Islet precursor cell (in vitro differentiated cells): ENCODE data around the gene TRIM46.
"Not testable (repeated sequence)": the region's sequence is repeated elsewhere in the genome, so short reads cannot be mapped to it uniquely, and the experiment has no call there.

ENCODE experiments used
- DNase-seq: peaks from one replicate; pipeline ENCODE4 v3.0.0-alpha.2; 2018

Gene TRIM46

DNA sequence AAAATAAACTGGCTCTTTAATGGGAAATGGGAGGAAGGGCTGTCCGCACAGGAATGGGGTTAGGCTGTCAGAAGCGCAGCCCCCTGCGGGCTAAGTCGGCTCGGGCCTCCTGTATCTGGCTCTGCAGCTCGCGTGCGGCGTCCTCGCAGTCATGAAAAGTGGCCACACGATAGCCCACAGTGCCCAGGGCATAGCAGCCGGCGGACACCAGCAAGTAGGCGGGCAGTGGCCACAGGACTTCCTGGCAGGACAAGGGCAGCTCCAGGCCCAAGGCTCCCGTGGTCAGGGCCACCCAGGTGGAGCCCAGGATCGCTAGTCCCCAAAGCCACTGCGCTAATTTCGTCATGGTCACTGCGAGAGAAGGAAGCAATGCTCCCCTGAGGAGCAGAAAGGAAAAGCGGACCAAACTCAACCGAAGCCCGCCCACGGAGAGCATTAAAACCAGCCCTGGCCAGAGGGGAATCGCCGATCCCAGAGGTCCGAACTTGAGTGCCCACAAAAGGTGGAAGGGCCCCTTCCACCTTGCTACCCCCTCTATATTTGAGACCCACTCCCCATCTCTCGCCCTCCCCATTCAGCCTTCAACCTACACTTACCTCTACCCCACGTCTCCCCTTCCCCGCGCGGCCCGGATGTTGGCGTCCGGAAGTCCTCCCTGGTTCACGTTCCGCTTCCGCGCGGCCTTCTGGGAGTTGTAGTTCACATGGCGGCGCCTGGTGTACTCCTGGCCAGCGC lies 33.6 kb upstream of the TRIM46 start, which contains the start of gene DPM3:
Gene DPM3 (minus strand): TSS at position 637 of the 735 bp plus-strand sequence. CDS start 291 bp downstream, at position 346.
- peak; percentile 90 for DNase-seq

DNA sequence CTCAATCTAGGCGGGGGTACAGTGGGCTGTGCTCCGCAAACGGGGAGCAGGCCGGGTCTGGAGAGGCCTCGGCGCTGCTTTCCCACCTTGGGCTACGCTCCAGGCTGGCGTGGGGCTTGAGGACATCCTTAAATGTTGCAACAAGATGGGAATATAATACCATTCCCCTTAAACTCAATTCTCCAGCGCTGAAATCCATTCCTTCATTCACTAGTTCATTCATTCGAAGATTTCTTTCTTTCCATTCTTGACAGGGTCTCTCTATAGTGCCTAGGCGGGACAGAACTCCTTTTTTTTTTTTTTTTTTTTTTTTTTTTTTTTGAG lies 33.1 kb upstream of the TRIM46 start:
- no peak for DNase-seq

DNA sequence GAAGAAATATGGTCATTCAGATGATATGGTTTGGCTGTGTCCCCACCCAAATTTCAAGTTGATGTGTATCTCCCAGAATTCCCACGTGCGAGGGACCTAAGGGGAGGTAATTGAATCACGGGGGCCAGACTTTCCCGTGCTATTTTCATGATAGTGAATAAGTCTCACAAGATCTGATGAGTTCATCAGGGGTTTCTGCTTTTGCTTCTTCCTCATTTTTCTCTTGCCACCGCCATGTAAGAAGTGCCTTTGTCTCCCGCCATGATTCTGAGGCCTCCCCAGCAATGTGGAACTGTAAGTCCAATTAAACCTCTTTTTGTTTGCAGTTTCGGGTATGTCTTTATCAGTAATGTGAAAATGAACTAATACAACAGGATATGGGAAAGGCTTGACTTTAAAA lies 31.9 kb upstream of the TRIM46 start:
- DNase-seq, result peak; percentile 12

DNA sequence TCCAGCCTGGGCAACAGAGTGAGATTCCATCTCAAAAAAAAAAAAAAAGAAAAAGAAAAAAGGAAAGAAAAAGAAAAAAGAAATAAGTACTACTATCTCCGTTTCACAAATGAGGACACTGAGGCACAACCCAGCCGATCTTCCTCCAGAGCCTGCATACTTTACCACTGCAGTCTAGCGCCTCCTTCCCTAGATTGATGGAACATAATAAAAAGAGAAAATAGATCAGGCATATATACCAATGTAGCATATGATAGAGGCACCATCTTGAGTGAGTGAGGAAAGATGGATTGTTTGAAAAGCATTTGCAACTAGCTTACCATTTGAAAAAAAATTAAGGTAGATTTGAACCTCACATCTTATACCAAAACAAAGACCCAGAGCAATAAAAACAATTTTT lies 28.2 kb upstream of the TRIM46 start:
- DNase-seq, result no peak

DNA sequence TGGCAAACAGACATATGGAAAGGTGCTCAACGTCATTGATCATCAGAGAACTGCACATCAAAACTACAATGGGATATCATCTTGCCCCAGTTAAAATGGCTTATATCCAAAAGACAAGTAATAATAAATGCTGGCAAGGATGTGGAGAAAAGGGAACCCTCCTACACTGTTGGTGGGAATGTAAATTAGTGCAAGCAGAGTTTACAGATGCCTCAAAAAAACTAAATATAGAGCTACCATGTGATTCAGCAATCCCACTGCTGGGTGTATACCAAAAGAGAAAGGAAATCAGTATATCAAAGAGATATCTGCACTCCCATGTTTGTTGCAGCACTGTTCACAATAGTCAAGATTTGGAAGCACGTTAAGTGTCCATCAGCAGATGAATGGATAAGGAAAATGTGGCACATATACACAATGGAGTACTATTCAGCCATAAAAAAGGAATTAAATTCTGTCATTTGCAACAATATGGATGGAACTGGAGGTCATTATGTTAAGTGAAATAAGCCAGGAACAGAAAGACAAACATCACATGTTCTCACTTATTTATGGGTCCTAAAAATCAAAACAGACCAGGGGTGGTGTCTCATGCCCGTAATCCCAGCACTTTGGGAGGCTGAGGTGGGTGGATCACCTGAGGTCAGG lies 17.5 kb upstream of the TRIM46 start:
- not testable (repeated sequence) for DNase-seq

DNA sequence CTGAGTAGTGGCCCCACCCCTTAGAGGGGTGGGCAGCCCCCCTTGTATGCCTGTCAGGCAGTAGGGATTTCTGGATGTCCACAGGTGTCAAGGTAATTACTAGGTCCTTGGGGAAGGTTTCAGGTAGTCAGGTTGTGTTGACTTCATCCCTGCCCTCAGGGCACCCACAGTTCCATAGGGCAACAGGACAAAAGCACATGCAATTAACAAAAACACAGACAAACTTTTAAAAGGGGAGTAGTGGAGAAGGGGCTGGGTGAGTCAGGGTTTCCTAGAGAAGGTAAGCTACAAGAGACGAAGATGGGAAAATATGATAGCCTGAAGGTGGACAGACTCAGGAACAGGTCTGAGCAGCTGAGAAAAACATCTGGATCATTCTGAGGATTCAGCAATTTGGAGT lies 14.7 kb upstream of the TRIM46 start:
- DNase-seq, result peak; percentile 90

DNA sequence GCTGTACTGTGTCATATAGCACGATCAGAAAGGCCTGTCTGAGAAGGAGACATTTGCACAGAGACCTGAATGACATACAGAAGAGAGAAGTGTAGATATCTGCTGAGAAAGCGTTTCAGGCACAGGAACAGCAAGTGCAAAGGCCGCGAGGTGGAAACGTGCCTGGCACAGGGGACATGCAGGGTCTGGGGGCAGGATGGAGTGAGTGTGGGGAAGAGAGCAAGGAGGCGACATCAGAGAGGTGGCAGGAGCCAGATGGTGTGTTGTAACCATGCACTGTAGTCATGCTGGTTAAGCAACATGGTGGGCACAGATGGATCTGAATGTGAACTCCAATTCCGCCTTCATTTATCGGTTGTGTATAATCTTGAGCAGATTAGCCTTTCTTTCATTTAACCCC lies 13.5 kb upstream of the TRIM46 start:
- DNase-seq, result no peak

DNA sequence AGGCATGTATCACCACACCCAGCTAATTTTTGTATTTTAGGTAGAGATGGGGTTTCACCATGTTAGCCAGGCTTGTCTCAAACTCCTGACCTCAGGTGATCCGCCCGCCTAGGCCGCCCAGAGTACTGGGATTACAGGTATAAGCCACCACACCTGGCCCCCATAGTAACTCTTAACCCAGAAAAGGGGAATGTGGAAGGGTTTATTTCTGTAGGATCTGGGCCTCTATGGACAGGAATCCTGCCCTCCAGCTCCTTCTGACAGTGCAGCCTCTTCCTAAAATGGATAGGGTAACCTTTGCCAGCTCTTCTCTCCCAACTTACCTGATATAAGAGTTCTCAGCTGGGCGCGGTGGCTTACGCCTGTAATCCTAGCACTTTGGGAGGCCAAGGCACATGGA lies 11.0 kb upstream of the TRIM46 start:
- not testable (repeated sequence) for DNase-seq

DNA sequence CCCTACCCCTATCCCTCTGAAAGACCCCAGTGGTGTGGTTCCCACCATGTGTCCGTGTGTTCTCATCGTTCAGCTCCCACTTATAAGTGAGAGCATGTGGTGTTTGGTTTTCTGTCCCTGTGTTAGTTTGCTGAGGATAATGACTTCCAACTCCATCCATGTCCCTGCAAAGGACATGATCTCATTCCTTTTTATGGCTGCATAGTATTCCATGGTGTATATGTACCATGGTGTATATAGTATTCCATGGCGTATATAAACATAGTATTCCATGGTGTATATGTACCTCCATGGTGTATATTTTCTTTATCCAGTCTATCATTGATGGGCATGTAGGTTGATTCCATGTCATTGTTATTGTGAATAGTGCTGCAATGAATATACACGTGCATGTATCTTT lies 9.9 kb upstream of the TRIM46 start:
- not testable (repeated sequence) for DNase-seq

DNA sequence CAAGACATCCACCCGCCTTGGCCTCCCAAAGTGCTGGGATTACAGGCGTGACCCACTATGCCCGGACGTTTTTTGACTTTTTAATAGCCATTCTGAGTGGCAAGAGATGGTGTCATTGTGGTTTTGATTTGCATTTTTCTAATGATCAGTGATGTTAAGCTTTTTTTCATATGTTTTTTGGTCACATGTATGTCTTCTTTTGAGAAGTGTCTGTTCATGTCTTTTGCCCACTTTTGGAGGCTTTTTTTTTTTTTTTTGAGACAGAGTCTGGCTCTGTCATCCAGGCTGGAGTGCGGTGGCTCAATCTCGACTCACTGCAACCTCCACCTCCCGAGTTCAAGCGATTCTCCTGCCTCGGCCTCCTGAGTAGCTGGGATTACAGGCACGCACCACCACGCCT lies 9.0 kb upstream of the TRIM46 start:
- DNase-seq, result not testable (repeated sequence)

DNA sequence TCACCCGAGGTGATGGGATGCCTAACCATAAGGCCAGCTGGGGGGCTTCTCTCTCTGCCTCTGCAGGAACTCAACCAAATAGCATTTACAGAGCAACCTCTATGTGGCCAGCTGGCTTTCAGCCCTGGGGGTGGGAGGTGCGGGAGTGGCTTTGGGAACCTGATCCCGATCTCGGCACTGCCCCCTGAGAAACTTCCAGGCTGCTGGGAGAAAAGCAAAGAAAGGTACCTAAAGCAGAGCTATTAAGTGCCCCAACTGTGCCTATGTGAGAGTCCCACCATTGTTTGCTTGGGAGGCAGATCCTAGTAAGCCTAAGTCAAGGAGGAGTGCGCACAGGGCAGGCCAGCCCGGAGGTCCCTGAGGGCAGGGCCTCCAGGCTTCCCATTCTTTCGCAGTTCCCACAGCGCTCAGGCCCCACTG lies 7.6 kb upstream of the TRIM46 start:
- DNase-seq, result peak; percentile 54

DNA sequence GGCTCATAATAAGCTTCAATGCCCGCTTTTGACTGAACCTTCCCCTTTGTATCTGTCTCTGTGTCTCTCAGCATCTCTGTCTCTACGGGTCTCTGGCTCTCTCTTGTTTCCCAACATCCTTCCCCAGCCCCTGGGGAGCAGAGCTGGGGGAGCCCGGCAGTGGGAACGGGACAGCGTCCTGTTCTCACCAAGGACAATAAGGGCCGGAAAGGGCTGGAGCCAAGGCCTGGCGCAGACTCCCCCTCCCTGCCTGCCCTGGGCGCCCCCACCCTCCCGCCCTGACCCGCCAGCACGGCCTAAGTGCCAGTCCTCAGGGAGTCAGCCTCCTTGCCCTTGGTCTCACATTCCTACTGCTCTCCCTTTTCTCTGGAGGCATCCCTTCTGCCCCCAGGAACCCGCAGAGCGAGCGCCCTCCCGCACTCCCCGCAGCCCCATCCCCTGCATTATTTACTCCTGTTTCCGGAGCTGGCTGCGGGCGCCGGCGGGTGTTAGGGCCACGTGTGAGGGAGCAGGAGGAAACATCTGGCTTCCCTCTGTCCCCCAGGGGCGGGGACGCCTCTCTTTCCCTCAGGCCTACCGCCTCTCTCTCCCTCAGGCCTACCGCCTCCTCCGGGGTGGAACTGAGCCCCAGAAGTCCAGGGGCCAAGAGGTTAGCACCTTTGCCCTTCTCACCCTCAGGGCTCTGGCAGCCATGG lies 7.0 kb upstream of the TRIM46 start:
- peak; percentile 57 for DNase-seq

DNA sequence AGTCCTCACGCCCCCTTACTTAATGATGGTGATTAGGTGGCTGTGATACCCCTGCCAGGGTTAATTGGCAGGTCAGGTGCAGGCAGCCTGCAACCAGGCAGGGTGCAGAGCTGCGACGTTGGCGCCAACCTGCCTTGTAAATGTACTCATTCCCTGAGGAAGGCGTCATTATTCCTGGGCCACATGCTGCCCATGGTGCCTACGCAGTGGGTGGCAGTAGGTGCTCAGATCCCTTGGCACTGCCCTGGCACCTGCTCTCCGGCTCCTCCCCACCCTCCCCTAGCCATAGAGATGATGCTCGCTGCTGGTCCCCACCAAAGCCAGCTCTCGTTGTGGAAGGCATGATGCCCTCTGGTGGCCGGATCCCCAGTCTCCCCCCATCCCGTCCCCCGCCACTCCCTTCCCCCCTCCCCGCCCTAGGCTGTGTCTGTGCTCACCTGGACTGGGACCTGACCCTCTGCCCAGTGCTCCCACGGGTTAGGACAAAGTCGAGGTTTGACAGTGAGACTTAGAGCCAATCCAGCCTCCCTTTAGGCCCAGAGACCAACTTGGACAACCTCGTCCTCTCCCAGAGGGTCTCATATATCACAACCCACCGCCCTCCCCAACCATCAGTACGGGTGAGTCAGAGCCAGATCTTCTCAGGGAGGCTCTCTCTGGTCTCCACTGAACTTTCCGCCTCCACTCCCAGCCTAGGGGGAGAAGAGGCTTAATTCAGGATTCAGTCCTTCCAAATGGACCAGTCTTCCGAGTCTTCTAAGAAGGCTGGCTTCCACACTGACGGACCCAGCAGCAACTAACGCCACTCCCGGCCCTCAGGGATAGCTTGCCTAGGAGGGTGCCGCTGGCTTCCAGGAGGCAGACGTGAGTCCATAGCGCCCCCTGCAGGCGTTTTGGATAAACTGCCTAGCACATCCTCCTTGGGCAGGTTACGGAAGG lies 6.2 kb upstream of the TRIM46 start:
- DNase-seq, result peak; percentile 94

DNA sequence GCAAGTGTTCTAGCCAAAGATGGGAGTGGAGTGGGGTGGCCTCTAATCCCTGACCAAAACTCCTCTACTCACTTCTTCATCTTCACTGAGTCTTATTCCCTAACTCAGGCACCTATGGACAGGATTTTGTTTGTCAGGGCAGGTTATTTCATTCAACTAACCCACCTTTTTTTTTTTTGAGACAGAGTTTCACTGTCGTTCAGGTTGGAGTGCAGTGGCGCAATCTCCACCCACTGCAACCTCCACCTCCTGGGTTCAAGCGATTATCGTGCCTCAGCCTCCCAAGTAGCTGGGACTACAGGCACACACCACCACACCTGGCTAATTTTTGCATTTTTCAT lies 5.6 kb upstream of the TRIM46 start:
- DNase-seq, result not testable (repeated sequence)

DNA sequence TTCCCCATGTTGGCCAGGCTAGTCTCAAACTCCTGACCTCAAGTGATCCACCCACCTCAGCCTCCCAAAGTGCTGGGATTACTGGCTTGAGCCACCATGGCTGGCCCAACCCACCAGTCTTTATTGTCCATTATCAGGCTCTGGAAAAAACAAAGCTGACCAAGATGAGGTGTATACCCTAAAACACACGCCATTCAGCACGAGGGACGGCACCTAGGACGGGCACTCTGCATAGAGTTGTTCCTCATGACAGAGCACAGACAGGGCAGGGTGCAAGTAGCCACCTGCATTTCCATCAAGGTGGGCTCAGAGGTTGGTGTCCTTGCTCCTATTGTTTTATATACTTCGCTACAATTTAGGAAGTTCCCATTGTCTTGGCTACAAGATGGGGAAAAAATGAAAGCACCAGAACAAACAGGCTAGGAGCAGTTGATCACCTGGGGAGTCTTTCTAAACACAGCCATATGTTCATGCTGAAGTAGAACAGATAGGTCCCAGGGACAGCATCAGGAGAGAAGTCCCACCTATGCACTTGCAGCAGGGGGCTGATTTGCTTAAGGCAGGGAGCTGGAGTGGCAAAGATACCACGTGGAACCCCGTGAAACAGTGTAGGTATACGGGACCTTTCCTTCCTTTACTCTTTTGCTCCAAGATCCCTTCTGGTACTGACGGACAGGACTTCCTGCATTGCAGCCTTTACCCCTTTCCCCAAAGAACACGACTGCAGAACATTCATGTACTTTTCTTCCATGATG lies 5.0 kb upstream of the TRIM46 start:
- DNase-seq, result peak; percentile 36

DNA sequence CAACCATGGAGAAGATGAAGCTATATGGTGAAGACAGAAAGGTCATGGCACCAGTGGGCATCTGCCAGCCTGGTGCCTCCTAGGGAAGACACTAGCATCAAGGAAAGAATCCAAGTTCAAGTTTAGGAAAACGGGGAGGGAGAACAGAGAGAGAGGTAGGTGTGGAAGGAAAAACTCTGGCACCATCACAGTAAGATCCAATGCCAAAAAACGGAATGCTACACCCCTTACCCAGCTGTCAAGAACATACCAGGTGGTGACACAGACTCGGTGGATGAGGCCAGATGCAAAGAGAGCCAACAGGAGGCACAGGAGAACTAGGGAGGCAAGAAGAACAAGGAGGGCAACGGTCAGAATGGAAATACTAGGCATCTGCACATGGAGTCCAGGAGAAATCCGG lies 4.1 kb upstream of the TRIM46 start:
- DNase-seq, result peak; percentile 24

DNA sequence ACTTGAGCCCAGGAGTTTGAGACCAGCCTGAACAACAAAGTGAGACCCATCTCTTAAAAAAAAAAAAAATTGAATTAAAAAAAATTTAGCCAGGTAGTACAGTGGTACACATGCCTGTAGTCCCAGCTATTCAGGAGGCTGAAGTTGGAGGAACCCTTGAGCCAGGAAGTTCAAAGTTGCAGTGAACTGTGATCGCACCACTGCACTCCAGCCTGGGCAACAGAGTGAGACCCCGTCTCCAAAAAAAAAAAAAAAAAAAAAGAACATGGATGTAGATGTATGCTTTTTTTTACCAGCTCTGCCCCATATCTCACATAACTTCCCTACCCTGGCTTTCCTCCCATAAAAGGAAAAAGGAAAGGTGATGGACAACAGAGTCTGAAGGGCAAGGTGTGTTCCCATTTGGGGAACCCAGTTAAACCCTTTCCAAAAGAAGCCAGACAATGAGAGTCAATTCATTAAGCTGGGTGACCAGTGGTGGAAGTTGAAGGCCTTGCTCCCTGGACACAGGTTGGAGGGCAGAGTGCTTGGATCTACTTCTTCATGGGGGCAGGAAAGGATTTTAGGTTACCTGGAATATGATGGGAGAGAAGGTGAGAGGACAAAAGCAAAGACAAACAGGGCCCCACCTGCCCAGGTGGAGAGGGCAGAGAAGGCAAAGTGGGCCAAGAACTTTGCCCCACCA lies 3.4 kb upstream of the TRIM46 start:
- DNase-seq, result peak; percentile 14

DNA sequence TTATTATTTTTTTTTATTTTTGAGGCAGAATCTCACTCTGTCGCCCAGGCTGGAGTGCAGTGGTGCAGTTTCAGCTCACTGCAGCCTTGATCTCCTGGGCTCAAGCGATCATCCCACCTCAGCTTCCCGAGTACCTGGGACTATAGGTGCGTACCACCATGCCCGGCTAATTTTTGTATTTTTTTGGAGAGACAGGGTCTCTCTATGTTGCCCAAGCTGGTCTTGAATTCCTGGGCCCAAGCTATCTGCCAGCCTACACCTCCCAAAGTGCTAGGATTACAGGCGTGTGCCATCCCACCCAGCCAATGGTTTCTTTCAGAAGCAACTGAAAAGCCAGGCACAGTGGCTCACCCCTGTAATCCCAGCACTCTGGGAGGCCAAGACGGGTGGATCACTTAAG lies 2.8 kb upstream of the TRIM46 start:
- peak; percentile 7 for DNase-seq

DNA sequence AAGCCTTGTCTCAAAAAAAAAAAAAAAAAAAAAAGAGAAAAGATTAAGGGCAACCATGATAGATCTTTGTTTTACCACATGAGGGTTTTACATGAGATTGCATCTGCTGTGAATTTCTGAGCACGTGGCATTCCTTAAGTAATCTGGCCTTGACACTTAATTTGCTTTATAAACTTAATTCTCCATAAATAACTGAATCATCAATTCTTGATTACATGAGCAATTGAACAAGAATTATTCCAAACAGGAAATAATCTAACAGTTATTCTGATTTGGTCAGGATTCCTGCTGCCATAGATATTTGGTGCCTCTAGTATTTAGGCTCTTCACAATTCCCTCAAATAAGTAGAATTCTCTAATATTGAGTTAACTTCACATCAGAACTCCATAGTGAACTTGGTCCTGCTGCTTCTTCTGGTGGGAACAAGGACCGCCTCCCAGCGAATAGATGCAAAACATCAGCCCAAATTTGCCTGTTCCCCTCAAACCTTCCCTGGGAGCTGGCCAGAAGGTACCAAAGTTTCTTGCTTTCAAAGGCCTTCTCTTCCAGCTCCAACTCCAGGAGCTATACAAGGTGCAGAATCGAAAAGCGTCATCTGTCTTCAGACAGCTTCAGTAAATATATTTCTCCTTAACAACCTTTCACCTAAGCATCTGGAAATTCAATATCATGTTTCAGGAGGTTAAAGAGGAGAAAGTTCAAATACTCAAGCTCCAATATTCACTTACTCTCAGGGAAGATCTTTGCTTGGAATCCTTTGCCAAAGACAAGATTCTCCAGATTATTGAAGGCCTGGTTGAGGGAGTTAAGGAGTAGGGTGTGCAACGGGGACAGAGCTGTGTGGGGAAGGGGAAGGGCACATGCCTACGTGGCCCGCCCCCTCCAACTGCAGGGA lies 1.6 kb upstream of the TRIM46 start:
- DNase-seq, result no peak

DNA sequence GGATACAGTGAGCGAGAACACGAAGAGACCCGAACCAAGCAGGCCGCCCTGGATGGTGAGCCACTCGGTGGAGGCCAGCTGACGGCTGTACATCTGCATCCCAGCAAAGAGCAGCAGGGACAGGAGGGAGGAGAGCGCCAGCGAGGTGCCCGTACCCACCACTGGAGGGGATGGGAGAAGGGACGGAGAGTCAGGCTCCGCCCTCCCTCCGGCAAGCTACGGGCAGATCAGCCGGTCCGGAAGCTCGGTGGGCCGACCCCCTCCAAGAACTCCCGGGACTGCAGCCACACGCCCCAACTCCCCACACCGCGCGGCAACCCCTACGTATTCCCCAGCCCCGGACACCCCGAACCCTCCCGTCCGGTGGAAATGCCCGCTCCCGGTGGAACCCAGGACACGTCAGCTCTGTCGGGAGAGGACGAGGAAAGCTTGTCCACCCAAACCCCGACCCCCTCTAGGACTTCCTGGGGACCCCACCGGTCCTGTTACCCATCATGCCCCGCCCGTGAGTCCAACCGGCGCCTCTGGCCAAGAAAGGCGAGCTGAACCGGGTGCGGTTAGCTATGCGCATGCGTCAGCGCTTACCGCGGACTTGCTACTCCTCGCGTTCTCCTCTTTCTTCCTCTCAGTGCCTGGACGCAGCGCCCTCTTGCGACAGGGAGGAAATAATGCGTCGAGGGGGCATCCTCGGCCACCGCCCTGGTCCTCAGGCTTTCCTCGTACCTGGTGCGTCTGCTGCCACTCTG lies 744 bp upstream of the TRIM46 start, which contains the start of gene KRTCAP2:
Gene KRTCAP2 (minus strand): TSS at position 573 of the 746 bp plus-strand sequence. CDS start 80 bp downstream, at position 493.
- peak; percentile 97 for DNase-seq
